ENCODE measurements around the gene ELMO1.

ELMO1 gene

DNA sequence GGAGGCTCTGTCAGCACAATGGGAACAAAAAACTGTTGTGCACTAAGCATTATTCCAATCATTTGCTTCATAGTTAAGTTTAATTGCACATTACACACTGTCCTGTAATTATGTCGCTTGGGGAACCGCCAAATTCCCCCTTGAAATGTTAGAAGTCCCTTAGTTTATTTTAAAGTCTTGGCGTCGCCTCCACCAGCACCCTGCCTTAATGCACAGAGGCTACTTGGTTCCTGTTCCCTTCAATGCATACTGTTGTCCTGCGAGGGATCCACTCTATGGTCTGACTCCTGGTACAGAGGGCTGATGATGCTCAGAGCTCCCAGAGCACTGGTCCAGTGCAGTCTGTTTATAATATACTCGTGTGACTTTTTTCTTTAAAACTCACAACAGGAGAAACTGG is 330.7 kb downstream of the ELMO1 start:
- DNase-seq (ENCODE audit: low spot score): no peak

- DNase-seq (ENCODE audit: low spot score): no peak
These were observed 331.4 kb downstream of the ELMO1 start for GRCh38 chr7:37117292-37117691.

- DNase-seq (ENCODE audit: low spot score): no peak
These were observed 332.5 kb downstream of the ELMO1 start for GRCh38 chr7:37116093-37116701.

GRCh38 chr7:37113661-37114355 is 334.9 kb downstream of the ELMO1 start:
- peak; percentile 14 for DNase-seq (ENCODE audit: low spot score)

- DNase-seq (ENCODE audit: low spot score): no peak
These were observed 335.8 kb downstream of the ELMO1 start for GRCh38 chr7:37112876-37113275.

DNA sequence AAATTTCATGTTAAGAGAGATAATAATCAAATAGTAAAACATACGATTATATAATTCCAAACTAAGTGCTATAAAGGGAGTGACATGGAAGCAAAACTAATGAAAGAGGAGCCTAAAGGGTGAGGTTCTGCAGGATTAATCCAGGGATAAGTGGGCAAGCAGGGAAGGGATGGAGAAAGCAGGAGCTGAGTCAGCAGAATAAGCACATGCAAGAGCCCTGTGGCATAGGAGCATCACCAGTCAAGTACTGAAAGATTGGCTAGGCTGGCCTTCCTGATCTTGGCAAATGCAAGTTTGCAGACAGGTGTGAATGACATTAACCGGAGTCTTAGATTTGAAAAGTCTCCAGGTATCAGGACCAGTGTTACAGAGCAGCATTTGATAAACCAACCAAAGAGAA is 336.4 kb downstream of the ELMO1 start:
- DNase-seq (ENCODE audit: low spot score): no peak

DNA sequence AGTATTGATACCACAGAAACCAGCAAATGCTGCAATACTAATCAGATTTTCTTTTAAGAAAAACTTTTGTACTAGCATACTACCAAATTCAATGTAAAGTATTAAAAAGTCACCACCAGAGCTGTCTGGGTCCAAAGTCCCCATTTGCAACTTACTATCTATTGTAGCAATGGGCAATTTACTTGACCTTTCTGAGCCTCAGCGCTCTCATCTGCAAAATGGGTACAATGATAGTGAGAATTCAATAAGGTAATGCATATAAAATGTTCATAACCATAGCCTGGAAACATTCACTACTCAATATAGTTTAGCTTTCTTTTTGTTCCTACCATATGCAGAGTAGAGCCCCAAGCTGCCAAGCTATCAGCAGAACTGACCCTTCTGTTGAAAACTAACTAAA is 337.2 kb downstream of the ELMO1 start:
- no peak for DNase-seq (ENCODE audit: low spot score)

- no peak for DNase-seq (ENCODE audit: low spot score)
These were observed 337.8 kb downstream of the ELMO1 start for GRCh38 chr7:37110660-37111424.

- peak; percentile 11 for DNase-seq (ENCODE audit: low spot score)
These were observed 338.8 kb downstream of the ELMO1 start for GRCh38 chr7:37109843-37110242.

GRCh38 chr7:37109016-37109683 is 339.5 kb downstream of the ELMO1 start:
- DNase-seq (ENCODE audit: low spot score): peak; percentile 15

GRCh38 chr7:37108615-37109014 is 340.0 kb downstream of the ELMO1 start:
- DNase-seq (ENCODE audit: low spot score): no peak

- no peak for DNase-seq (ENCODE audit: low spot score)
These were observed 341.5 kb downstream of the ELMO1 start for GRCh38 chr7:37107047-37107750.

DNA sequence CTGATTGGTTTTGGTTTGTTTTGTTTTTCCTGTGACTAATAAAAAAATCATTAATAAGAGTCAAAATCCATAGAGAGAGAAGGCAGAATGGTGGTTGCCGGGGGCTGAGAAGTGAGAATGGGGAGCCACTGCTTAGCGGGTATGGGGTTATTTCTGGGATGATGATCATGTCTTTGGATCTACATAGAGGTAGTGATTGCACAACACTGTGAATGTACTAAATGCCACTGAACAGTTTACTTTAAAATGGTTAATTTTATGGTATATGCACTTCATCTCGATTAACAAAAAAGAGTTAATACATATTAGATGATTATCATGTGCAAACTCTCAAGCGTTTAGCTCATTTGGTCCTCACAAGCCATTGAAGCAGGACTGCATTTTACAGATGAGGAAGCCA is 342.9 kb downstream of the ELMO1 start:
- DNase-seq (ENCODE audit: low spot score): no peak

DNA sequence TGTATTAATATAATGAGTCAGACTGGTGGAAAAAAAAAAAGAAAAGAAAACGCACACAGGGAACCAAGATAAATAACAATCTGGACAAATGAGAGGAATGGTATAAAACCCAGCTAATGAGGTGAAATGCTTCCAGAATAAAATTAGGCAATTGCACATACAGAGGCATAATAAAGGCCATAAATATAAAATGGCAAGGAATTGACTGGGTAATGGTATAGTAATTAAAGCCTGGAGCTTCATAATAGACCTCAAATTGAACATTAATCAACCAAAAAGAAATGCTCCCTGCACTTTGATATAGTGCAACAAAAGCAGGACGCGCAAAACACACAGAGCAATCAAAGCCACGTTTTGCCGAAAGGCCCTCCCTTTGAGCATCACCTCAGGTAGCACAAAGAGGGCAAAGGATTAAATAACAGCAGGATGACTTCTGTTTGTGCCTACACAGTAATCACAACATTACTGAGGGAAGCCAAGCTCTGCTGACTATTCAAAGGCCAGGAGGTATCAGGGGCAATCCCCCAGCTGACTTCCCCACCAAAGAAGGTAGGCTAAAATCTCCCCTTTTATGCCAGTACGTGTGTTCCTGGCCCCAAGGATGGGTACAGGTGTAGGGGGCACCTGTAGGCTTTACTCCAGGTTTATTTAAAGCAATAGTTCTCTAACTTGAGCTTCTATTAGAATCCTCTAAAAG is 343.7 kb downstream of the ELMO1 start:
- no peak for DNase-seq (ENCODE audit: low spot score)

- DNase-seq (ENCODE audit: low spot score): no peak
These were observed 346.0 kb downstream of the ELMO1 start for GRCh38 chr7:37102518-37103137.

DNA sequence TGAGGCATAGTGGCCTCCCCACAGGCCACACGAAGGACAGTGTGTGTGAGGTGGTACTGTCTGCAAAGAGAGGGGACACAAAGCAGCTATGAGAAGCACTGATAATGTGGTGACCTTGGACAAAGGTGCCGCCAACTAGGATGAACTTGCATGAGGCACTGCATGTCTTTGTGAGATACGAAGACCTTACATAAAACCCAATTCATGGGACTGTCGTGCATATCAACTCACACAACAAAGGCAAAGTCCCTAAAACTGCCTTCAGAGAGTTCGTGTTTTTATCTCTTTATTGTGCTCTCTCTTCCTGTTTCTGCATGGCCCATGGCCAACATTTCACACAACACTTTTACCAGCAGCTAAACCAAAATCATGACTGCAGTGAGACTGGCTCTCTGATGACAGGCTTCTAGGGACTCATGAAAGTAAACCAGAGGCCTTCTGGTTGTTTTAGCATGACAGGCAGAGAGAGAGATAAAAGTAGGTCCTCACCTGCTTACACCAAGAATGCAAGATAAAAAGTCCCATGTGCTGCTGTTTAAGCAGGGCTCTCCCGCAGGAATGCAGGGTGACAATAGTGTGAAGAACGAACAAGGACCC is 347.8 kb downstream of the ELMO1 start:
- DNase-seq (ENCODE audit: low spot score): no peak

GRCh38 chr7:37098762-37099161 is 349.9 kb downstream of the ELMO1 start:
- no peak for DNase-seq (ENCODE audit: low spot score)

DNA sequence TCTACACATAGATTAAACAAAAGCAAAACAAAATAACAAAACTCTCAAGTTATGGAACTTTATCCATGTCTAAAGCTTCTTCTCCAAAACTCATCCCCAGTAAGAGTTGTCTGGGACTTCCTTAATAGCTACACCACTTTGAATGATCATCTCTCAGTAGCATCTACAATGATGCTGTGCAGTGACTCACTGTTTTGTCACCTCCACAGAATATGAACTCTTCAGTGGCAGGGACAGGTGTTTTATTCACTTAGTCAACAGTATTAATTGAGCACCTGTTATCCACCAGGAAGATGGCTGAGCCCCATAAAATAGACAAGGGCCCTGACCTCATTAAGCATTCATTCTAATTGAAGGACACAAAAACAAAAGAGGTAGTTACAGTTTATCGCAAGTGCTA is 350.7 kb downstream of the ELMO1 start:
- no peak for DNase-seq (ENCODE audit: low spot score)

DNA sequence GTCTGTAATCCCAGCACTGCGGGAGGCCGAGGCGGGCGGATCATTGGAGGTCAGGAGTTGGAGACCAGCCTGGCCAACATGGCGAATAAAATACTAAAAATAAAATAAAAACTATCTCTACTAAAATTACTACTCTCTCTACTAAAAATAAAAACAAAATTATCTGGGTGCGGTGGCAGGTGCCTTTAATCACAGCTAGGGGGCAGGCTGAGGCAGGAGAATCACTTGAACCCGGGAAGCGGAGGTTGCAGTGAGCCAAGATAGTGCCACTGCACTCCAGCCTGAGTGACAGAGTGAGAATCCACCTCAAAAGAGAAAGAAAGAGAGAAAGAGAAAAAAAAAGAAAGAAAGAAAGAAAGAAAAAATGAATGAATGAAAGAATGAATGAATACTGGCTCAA is 351.4 kb downstream of the ELMO1 start:
- no peak for DNase-seq (ENCODE audit: low spot score)

DNA sequence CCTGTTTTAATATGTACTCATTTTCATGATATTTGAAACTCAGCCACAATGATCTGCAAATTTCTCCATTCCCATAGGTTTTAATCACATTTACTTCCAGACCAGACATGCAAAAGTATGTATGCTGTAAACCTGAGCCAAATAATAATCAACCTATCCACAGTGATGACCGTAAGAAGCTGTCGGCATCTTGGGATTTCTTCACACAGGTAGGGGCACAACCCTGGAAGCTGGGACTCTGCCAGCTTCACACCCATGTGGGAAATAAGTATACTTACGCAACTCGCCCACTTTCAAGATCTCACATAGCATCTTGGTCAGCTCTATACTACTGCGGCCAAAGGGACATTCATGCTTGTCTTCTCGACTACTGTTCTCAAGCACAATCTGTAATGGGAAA is 352.3 kb downstream of the ELMO1 start:
- DNase-seq (ENCODE audit: low spot score): no peak

GRCh38 chr7:37095122-37095521 is 353.5 kb downstream of the ELMO1 start:
- DNase-seq (ENCODE audit: low spot score): no peak

Data from AG08396 (cell line).